Epithelial cell of esophagus (primary cell): Measurements from ENCODE around the gene USPL1.
A peak's percentile ranks its signal among the peaks of the same experiment; 100 is the strongest.

ENCODE experiments used
- DNase-seq: peaks from one replicate; pipeline ENCODE4 v3.0.0; 2010; ENCODE audit warnings: low read depth
- H3K4me3 ChIP-seq: 2 replicates; pipeline ENCODE4 v1.5.1; 2011; ENCODE audit warnings: mild to moderate bottlenecking, low read length, control low read depth
- TF ChIP-seq, protein P1 (sequence below): IDR thresholded peaks from 2 replicates; pipeline ENCODE4 v1.5.1; 2011; ENCODE audit warnings: low read depth, mild to moderate bottlenecking, low read length, control low read depth, inconsistent platforms; ENCODE audit not compliant: insufficient read depth; ENCODE audit errors: missing control alignments

Gene USPL1

DNA sequence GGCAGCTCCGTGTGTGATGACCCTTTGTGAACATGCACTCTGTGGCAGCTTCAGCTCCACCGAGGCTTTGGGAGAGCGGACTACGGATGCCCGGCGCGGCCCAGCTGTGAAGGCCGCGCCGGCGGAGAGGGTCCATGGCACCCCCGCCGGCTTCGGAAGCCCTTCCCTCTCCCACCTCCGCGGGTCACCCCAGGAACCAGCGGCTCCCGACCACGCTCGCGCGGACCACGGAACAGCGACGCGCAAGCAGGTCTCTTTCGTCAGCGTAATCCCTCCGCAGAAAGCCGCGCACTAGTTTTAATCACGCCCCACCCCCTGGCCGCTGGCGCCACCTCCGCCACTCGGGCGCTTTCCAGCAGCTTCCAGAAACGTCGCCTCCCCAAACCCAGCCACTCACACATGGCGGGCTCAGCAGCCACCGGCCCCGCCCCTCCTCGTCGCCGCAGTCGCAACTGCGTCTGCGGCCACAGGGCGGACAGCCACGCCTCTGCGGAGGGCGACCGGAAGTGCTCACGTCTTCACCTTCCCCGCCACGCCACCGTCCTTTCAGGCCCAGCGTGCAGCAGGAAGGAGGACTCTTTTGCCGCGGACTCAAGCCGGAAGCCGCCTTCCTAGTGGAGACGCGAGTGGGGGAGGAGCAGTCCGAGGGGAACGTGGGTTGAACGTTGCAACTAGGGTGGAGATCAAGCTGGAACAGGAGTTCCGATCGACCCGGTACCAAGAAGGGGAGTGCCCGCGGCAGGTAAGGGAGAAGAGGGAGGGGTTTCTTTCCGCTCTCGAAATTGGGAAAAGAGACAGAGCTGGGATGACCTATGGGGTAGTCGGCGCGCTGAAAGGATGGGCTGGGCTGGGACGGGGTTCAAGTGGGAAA lies at the start of gene USPL1:
USPL1 (plus strand) TSS at position 606 of the 871 bp plus-strand sequence. CDS start 3,221 bp downstream, outside the sequence.
- TF ChIP-seq, protein P1, sequence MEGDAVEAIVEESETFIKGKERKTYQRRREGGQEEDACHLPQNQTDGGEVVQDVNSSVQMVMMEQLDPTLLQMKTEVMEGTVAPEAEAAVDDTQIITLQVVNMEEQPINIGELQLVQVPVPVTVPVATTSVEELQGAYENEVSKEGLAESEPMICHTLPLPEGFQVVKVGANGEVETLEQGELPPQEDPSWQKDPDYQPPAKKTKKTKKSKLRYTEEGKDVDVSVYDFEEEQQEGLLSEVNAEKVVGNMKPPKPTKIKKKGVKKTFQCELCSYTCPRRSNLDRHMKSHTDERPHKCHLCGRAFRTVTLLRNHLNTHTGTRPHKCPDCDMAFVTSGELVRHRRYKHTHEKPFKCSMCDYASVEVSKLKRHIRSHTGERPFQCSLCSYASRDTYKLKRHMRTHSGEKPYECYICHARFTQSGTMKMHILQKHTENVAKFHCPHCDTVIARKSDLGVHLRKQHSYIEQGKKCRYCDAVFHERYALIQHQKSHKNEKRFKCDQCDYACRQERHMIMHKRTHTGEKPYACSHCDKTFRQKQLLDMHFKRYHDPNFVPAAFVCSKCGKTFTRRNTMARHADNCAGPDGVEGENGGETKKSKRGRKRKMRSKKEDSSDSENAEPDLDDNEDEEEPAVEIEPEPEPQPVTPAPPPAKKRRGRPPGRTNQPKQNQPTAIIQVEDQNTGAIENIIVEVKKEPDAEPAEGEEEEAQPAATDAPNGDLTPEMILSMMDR, result peak; percentile 15
- peak within 1 kb of the TSS; percentile 96 for H3K4me3 ChIP-seq
- DNase-seq, result peak; percentile 100

DNA sequence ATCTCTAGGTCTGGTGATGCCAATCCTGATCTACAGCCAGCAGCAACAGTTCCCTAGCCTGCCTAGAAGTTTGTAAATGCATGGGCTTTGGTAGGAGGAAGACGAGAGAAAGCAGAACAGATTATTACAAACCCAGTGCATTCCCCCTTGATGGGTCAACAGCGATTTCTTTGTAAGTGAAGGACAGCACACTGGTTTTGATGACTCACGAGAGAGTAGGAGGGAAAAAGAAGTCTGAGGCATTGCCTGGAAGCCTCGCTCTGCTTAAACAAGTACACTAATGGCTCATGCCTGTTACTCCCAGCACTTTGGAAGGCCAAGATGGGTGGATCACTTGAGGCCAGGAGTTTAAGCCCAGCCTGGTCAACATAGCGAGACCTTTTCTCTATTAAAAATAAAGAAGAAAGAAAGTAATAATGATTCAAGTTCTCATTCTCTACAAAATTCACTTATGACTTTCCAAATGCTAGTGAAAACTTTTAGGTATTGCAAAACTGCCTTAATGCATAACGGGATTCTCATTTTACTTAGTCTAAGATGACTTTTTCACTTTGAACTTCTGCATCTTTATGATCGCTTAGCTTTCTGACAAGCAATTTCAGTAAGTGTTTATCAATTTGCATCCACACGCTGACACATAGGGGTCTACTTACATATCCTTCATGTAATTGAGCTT lies 47.7 kb upstream of the USPL1 start:
- DNase-seq, result peak; percentile 97
- TF ChIP-seq, protein P1, result no peak

DNA sequence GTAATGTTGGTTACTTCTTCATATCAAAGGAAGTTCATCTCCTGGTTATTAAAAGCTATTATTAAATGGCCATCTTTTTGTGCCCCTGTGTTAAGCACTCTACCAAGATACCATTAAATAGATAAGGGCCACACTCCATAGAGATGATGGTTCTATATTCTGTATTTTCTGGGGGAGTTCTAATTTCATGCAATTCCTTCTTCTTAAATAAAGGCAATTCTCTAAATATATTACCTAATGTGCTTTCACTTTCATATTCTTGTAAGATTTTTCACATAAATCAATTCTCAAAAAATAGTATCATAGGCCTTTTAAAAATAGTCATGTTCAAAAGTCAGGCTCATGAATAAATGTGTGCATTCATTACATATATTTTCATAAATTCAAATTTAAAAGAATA lies 47.0 kb upstream of the USPL1 start:
- TF ChIP-seq, protein P1, result no peak
- no peak for DNase-seq
- no peak overlapping the region for H3K4me3 ChIP-seq

More for the DNA sequence above, 47.7 kb upstream of the USPL1 start:
- H3K4me3 ChIP-seq, result no peak overlapping the region

DNA sequence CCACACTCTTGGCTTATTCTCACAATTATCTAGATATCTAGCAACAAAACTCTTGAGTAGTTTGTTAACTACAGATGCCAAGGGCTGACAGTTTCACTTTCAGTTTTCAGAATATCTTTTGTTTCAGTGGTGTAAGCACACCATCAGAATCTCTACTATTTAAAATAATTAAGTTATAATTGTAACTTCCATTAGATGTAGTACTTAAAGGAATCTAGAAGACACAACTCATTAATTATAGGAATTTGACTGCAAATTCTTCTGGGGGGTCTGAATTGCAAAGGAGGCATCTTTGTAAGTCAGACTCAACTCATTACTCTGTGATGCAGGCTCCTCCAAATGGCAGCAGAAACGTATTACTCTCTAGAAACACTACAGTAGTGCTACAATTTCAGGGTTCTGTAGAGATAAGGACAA lies 44.9 kb upstream of the USPL1 start:
- peak overlapping the region; percentile 31 for H3K4me3 ChIP-seq
- TF ChIP-seq, protein P1, result peak; percentile 30
- peak; percentile 25 for DNase-seq

DNA sequence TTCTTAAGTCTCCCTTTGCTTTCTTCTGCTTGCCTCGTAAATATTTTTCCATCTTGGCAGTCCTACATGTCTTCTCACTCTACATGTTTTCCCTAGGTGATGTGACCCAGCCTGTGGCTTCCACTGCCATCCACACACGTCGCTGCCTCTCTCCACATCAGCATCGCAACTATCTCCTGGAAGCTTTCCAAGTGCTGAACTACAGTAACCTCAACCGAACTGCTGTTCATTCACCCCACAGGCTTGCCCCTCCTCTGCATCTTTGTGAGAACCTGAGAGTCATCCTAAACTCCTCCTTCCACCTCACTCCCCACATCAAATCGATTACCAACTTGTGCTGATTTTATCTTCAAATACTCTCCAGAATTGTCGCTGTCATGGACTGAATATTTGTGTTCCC lies 41.2 kb upstream of the USPL1 start:
- no peak overlapping the region for H3K4me3 ChIP-seq
- TF ChIP-seq, protein P1, result no peak
- DNase-seq, result peak; percentile 50

DNA sequence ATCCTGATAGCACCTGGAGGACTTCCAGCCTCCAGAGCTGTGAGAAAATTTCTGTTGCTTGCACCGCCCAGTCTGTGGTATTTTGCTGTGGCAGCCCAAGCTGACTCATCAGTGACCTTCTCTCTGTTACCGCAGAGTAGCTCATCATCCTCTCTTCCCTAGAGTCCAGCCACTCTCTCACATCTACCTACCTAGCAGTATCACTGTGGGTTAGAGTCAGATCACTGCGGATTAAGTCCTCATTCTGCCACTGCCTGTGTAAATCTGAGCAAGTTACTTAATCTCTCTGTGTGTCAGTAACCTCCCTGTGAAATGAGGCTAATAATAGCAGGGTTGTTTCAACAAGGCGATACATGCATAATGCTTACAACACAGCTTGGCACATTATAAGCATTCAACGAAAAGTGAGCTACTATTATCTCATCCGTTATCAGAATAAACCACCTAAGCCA lies 40.3 kb upstream of the USPL1 start:
- no peak overlapping the region for H3K4me3 ChIP-seq
- TF ChIP-seq, protein P1, result no peak
- DNase-seq, result peak; percentile 93
